Heart left ventricle (tissue), 16 donors: Measurements from ENCODE around the gene PINK1. TPM values are rescaled to one million over a fixed set of nuclear protein-coding genes. Genes with fewer than 3 reads are reported as not detected.

Experiments
- ATAC-seq, 4 donors: fragments of 200-7000 bp; cut with Tn5 transposase; one replicate each; pipeline ENCODE4 v1.9.1; 2020 to 2022; ENCODE audit warnings: moderate library complexity in 4 of 4, mild to moderate bottlenecking in 3 of 4, moderate number of reproducible peaks in 1 of 4
- DNase-seq, 5 donors: peaks; one replicate each; pipeline ENCODE4 v3.0.0-alpha.2; 2020
- H3K27ac ChIP-seq, 12 donors: fragments of 200-600 bp; sonication (generic) in 4 of 12; one replicate each; pipeline versions ENCODE4 v1.5.0 to v1.8.0; 2016 to 2022; ENCODE audit warnings: mild to moderate bottlenecking in 2 of 12
- H3K27me3 ChIP-seq, 9 donors: fragments of 200-600 bp; sonication (generic) in 2 of 9; one replicate each; pipeline versions ENCODE4 v1.5.1 to v1.8.0; 2016 to 2022; ENCODE audit warnings: mild to moderate bottlenecking in 3 of 9
- H3K36me3 ChIP-seq, 9 donors: fragments of 200-600 bp; sonication (generic) in 2 of 9; one replicate each; pipeline versions ENCODE4 v1.5.0 to v1.8.0; 2018 to 2022; ENCODE audit warnings: mild to moderate bottlenecking in 2 of 9
- H3K4me1 ChIP-seq, 12 donors: fragments of 200-600 bp; sonication (generic) in 4 of 12; one replicate each; pipeline versions ENCODE4 v1.5.0 to v1.8.0; 2016 to 2022; ENCODE audit warnings: mild to moderate bottlenecking in 3 of 12
- H3K4me3 ChIP-seq, 12 donors: fragments of 200-600 bp; sonication (generic) in 4 of 12; one replicate each; pipeline versions ENCODE4 v1.5.0 to v1.8.0; 2017 to 2022; ENCODE audit warnings: mild to moderate bottlenecking in 9 of 12, moderate library complexity in 4 of 12
- H3K9me3 ChIP-seq, 12 donors: fragments of 200-600 bp; sonication (generic) in 4 of 12; one replicate each; pipeline versions ENCODE4 v1.5.0 to v1.8.0; 2016 to 2022; ENCODE audit warnings: mild to moderate bottlenecking in 1 of 12
- CTCF ChIP-seq, 12 donors: fragments of 200-600 bp; sonication (generic) in 4 of 12; IDR thresholded peaks; one replicate each; pipeline versions ENCODE4 v1.5.0 to v1.8.0; 2018 to 2022; ENCODE audit warnings: antibody characterized with exemption in 12 of 12, mild to moderate bottlenecking in 5 of 12
- POLR2A ChIP-seq, 2 donors: fragments of 450-650 bp; IDR thresholded peaks; one replicate each; pipeline ENCODE4 v1.6.1; 2017; ENCODE audit warnings: antibody characterized with exemption in 2 of 2, mild to moderate bottlenecking in 2 of 2, moderate library complexity in 2 of 2
- WGBS, 4 donors: extraction: QIAGEN DNeasy Blood & Tissue Kit in 2 of 4; methylation state at CpG; one replicate each; pipeline versions ENCODE4 v1.1.5 to v1.1.7; 2013 to 2018; 5-methylcytosine and 5-hydroxymethylcytosine counted together
- intact Hi-C, 10 donors: fragments of 100-400 bp; cut with DNase I; formaldehyde crosslinking; loops; one replicate each; pipeline versions ENCODE4 v1.11.1 to v1.14.2; 2022
- polyA plus RNA-seq, 2 donors: library from polyadenylated mRNA; stranded (reverse); fragments of 200-250 nt; gene quantifications; one replicate each; pipeline ENCODE4 v1.2.3, GENCODE V29; 2013
- total RNA-seq, 9 donors: library from RNA; depleted of rRNA in 2 of 9; stranded (reverse); fragments of >200 nt in 2 of 9; fragmentation: NEBNext Ultra II Directional in 3 of 9; extraction: Animal tissue kit (Norgen Biotek cat#: 25700) in 3 of 9; gene quantifications; one replicate each; pipeline versions ENCODE4 v1.1.0 to v1.2.4, GENCODE V29; 2016 to 2023
- donor health status: ischemic (EF 13 %, LVEDD 7.1; RV severe dilation, severe dysfunction).
- donor health status: healthy with polysubstance abuse.
- donor health status: DM: no; HTN: yes; CAD: no.
- donor health status: DM: no; HTN: no; CAD: no.
- donor health status: ischemic (EF 25% LVEDD 6.9; RV normal size, moderate dysfunction).
- donor health status: ischemic (EF 25% LVEDD 5.7; RV mildly dilated, moderate dysfunction).
- donor health status: healthy.
- donor health status: DM: yes; HTN: yes; CAD: no.
- donor health status: ischemic (EF 35%, LVEDD 5.7; RV mildly dilated, moderate dysfunction).
- donor health status: nonischemic (EF 11% LVEDD 7.7; RV severe dilation, severe dysfunction).
- donor health status: DM: yes; HTN: yes; CAD: no.
- donor health status: PGD.
- donor health status: ischemic (EF 29% LVEDD 5.4; RV normal size, mild dysfunction).
- donor health status: nonischemic (EF 23%, LVEDD 6.1; RV moderate dilation, normal function).

Gene PINK1
- total and polyA plus RNA-seq, 11 donors, result 147 to 418 (median 258) TPM

DNA sequence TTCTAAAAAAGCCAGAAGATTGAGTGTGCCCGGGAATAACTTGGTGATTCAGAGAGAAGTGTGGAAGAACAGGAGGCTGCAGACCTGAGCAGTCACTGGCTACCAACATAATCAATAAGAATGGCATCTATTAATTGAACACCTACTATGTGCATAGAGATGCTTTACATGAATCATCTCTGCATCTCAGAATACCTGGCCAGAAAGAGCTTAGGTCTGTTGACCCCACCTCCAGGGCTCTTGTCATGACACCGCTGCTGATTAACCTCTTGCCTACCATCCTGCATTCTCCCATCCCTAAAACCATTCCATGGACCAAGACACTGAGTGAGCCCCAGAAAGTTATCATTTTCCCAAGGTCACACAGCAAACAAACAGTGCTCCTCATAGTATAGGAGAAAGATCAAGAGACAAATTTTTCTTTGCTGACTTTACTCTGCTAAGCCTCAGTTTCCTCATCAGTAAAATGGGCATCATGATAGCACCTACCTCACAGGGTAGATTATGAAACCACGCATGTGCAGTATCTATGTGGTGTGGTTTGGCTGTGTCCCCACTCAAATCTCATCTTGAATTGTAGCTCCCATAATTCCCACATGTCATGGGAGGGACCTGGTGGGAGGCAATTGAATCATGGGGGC, 16.3 kb upstream of the PINK1 start:
- peak overlapping the region in 9 of 12 donors; percentile 7 to 67 (median 54) for H3K27ac ChIP-seq
- H3K4me3 ChIP-seq, result peak overlapping the region in 1 of 12 donors; percentile 19

DNA sequence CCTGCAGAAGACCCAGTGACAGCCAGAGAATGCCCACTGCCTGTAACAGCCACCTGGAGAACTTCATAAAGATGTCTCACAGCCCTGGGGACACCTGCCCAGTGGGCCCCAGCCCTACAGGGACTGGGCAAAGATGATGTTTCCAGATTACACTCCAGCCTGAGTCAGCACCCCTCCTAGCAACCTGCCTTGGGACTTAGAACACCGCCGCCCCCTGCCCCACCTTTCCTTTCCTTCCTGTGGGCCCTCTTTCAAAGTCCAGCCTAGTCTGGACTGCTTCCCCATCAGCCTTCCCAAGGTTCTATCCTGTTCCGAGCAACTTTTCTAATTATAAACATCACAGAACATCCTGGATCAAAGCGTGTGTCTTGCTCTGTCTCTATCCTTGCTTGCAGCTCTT, 14.7 kb upstream of the PINK1 start:
- intact Hi-C loops, result no loop called here
- ATAC-seq (peak; percentile 33 to 88 (median 59)), DNase-seq (peak in 4 of 5 donors; percentile 27 to 50 (median 38))
- Histone ChIP-seq H3K9me3 (no peaks in the 10 kb centered on the region), H3K27me3 (no peaks in the 10 kb centered on the region), H3K4me3 (no peak overlapping the region), H3K27ac (peak overlapping the region in 9 of 12 donors; percentile 5 to 68 (median 38)), H3K36me3 (no peaks in the 10 kb centered on the region), H3K4me1 (peaks cover 0 to 29% (median 12%) of the 10 kb centered on the region in 12 donors)
- WGBS, 4 donors, result 42 to 59% (median 56%) methylated on average over 4 of the region's 4 CpGs
- TF ChIP-seq CTCF (IDR thresholded peaks at IDR 0.05) (no peak), POLR2A (IDR thresholded peaks at IDR 0.05) (no peak)

More for the DNA sequence above, 16.3 kb upstream of the PINK1 start:
- WGBS, 4 donors, result 76 to 84% (median 81%) methylated on average over 3 of the region's 3 CpGs
- no peaks in the 10 kb centered on the region for H3K36me3 ChIP-seq
- no peaks in the 10 kb centered on the region for H3K9me3 ChIP-seq
- intact Hi-C loops, result no loop called here
- peaks cover 0 to 35% (median 13%) of the 10 kb centered on the region in 12 donors for H3K4me1 ChIP-seq
- ATAC-seq, result no peak
- no peak for DNase-seq
- TF ChIP-seq CTCF (IDR thresholded peaks at IDR 0.05), result no peak
- TF ChIP-seq POLR2A (IDR thresholded peaks at IDR 0.05), result no peak
- no peaks in the 10 kb centered on the region for H3K27me3 ChIP-seq

DNA sequence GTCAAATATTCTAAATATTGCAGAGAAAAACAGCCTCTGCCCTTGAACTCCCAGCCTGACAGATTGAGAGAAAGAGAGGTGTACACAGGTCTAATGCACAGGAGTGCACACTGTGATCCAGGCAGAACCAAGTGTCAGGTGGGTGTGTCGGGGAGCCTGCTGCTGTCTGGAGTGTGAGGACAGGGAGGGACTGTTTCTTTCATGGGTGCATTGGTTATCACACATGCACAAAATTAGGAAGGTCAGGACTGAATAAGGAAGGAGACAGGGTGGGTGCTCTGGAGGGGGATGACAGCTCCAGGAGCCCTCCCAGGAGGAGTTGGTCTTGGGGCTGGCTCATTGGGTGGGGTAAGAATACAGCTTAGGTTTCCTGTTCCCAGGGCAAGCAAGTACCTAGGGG, 13.3 kb upstream of the PINK1 start:
- Histone ChIP-seq H3K9me3 (no peaks in the 10 kb centered on the region), H3K27me3 (no peaks in the 10 kb centered on the region), H3K4me1 (peaks cover 0 to 20% (median 10%) of the 10 kb centered on the region in 12 donors), H3K27ac (peak overlapping the region in 1 of 12 donors; percentile 68), H3K4me3 (no peak overlapping the region), H3K36me3 (no peaks in the 10 kb centered on the region)
- TF ChIP-seq CTCF (IDR thresholded peaks at IDR 0.05) (no peak), POLR2A (IDR thresholded peaks at IDR 0.05) (no peak)
- WGBS, 4 donors, result 87 to 100% (median 92%) methylated on average over 1 of the region's 1 CpG
- no peak for ATAC-seq
- no peak for DNase-seq
- intact Hi-C loops, result no loop called here

GRCh38 chr1:20621012-20621411, 12.2 kb upstream of the PINK1 start:
- Histone ChIP-seq H3K4me1 (peaks cover 0 to 16% (median 7%) of the 10 kb centered on the region in 12 donors), H3K27me3 (no peaks in the 10 kb centered on the region), H3K4me3 (no peak overlapping the region), H3K27ac (no peak overlapping the region), H3K9me3 (no peaks in the 10 kb centered on the region), H3K36me3 (no peaks in the 10 kb centered on the region)
- no peak for ATAC-seq
- TF ChIP-seq POLR2A (IDR thresholded peaks at IDR 0.05) (no peak), CTCF (IDR thresholded peaks at IDR 0.05) (no peak)
- 71 to 90% (median 84%) methylated on average over 6 of the region's 6 CpGs for WGBS, 4 donors
- no peak for DNase-seq
- intact Hi-C loops, result no loop called here
